ENCODE measurements around the gene CCDC178. TPM values are rescaled to one million over a fixed set of nuclear protein-coding genes. Genes with fewer than 3 reads are reported as not detected.
"Not testable (repeated sequence)": the region's sequence is repeated elsewhere in the genome, so short reads cannot be mapped to it uniquely, and the experiment has no call there.

The CCDC178 gene
- total RNA-seq, 6 experiments from 2014 or later: not detected

GRCh38 chr18:32968248-32968647 lies 472.3 kb downstream of the CCDC178 start:
- no peak overlapping the region for H3K4me3 Mint-ChIP-seq
- no peaks in the 10 kb centered on the region for H3K36me3 Mint-ChIP-seq (ENCODE audit: low read depth)
- DNase-seq: no peak
- no peak for TF ChIP-seq CTCF (IDR thresholded peaks at IDR 0.05)
- H3K27ac Mint-ChIP-seq: no peak overlapping the region
- no peaks in the 10 kb centered on the region for H3K27me3 Mint-ChIP-seq (ENCODE audit: insufficient read depth)
- H3K9me3 Mint-ChIP-seq: peaks cover 43% of the 10 kb centered on the region
- H3K4me1 Mint-ChIP-seq (ENCODE audit: low read depth): no peaks in the 10 kb centered on the region

DNA sequence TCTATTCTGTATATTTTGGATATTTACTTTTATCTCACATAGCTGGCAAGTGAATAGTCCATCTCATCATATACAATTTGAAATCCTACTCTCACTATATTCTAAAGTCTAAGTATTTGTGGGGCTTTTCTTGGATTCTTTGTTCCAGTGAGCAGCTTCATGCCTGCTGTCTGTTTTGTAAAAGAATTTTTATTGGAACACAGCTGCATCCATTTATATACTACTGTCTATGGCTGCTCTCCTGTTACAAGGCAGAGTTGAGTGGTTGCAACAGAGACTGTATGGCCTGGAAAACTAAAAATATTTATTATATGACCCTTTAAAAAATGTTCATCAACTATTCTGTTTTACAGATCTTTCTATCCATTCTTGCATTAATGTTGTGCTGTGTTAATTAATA lies 474.4 kb downstream of the CCDC178 start:
- Mint-ChIP-seq H3K27me3 (ENCODE audit: insufficient read depth) (no peaks in the 10 kb centered on the region), H3K27ac (no peak overlapping the region), H3K4me1 (ENCODE audit: low read depth) (no peaks in the 10 kb centered on the region), H3K36me3 (ENCODE audit: low read depth) (no peaks in the 10 kb centered on the region), H3K4me3 (no peak overlapping the region), H3K9me3 (peaks cover 46% of the 10 kb centered on the region)
- TF ChIP-seq CTCF (IDR thresholded peaks at IDR 0.05): no peak
- DNase-seq: no peak

DNA sequence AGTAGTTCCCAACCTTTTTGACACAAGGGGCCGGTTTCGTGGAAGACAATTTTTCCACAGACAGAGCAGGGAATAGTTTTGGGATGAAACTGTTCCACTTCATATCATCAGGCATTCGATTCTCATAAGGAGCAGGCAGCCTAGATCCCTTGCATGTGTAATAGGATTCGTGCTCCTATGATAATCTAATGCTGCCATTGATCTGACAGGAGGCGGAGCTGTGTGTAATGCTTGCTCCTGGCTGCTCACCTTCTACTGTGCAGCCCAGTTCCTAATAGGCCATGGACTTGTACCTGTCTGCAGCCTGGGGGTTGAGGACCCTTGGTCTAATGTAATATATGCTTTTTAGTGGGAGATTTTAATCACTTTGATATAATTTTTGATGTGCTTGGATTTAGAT lies 479.0 kb downstream of the CCDC178 start:
- no peak for DNase-seq
- Mint-ChIP-seq H3K27me3 (ENCODE audit: insufficient read depth) (no peaks in the 10 kb centered on the region), H3K36me3 (ENCODE audit: low read depth) (no peaks in the 10 kb centered on the region), H3K9me3 (peaks cover 52% of the 10 kb centered on the region), H3K27ac (no peak overlapping the region), H3K4me3 (no peak overlapping the region), H3K4me1 (ENCODE audit: low read depth) (no peaks in the 10 kb centered on the region)
- no peak for TF ChIP-seq CTCF (IDR thresholded peaks at IDR 0.05)

GRCh38 chr18:32958746-32959145 lies 481.8 kb downstream of the CCDC178 start:
- Mint-ChIP-seq H3K4me1 (ENCODE audit: low read depth) (no peaks in the 10 kb centered on the region), H3K36me3 (ENCODE audit: low read depth) (no peaks in the 10 kb centered on the region), H3K9me3 (peaks cover 53% of the 10 kb centered on the region), H3K27me3 (ENCODE audit: insufficient read depth) (no peaks in the 10 kb centered on the region), H3K27ac (no peak overlapping the region), H3K4me3 (no peak overlapping the region)
- no peak for TF ChIP-seq CTCF (IDR thresholded peaks at IDR 0.05)
- DNase-seq: no peak

- Mint-ChIP-seq H3K4me3 (no peak overlapping the region), H3K27ac (no peak overlapping the region), H3K4me1 (ENCODE audit: low read depth) (no peaks in the 10 kb centered on the region), H3K27me3 (ENCODE audit: insufficient read depth) (no peaks in the 10 kb centered on the region), H3K36me3 (ENCODE audit: low read depth) (peaks cover 6% of the 10 kb centered on the region), H3K9me3 (peaks cover 49% of the 10 kb centered on the region)
- no peak for TF ChIP-seq CTCF (IDR thresholded peaks at IDR 0.05)
- DNase-seq: no peak
These were observed 483.8 kb downstream of the CCDC178 start for GRCh38 chr18:32956591-32957315.

- H3K9me3 Mint-ChIP-seq: peaks cover 50% of the 10 kb centered on the region
- not testable (repeated sequence) for H3K27ac Mint-ChIP-seq; H3K36me3 Mint-ChIP-seq (ENCODE audit: low read depth); DNase-seq; H3K4me3 Mint-ChIP-seq; H3K4me1 Mint-ChIP-seq (ENCODE audit: low read depth); H3K27me3 Mint-ChIP-seq (ENCODE audit: insufficient read depth)
These were observed 488.2 kb downstream of the CCDC178 start for GRCh38 chr18:32952318-32952717.

Data from HFFc6 (cell line).